CD4-positive, alpha-beta T cell treated with Interleukin-4 for 1 hour (primary cell): ENCODE data around the gene F8.
"Not testable (repeated sequence)": the region's sequence is repeated elsewhere in the genome, so short reads cannot be mapped to it uniquely, and the experiment has no call there.

Source experiments
- DNase-seq, 2 donors: peaks; one replicate each; pipeline ENCODE4 v3.0.0-alpha.2; 2020 to 2022

The F8 gene

GRCh38 chrX:155028877-155029291, 6.4 kb upstream of the F8 start:
- DNase-seq, result no peak

GRCh38 chrX:155028129-155028528, 5.6 kb upstream of the F8 start:
- DNase-seq, result no peak

GRCh38 chrX:155027509-155028066, 5.1 kb upstream of the F8 start:
- DNase-seq, result peak in 1 of 2 donors; percentile 35

- DNase-seq, result peak; percentile 96 to 98
Measured at GRCh38 chrX:155026727-155027508, 4.4 kb upstream of the F8 start, which contains the start of gene FUNDC2. TSS of gene FUNDC2 (plus strand) at chrX:155026844. CDS start at chrX:155026939, 95 bp downstream.

- DNase-seq, result no peak
Measured at GRCh38 chrX:155026420-155026726, 3.9 kb upstream of the F8 start.

GRCh38 chrX:155023907-155024833, 1.6 kb upstream of the F8 start:
- no peak for DNase-seq

- no peak for DNase-seq
Measured at GRCh38 chrX:155020591-155020990, 1.9 kb downstream of the F8 start.

- DNase-seq, result no peak
Measured at GRCh38 chrX:155009994-155010472, 12.5 kb downstream of the F8 start.

GRCh38 chrX:155008578-155008977, 13.9 kb downstream of the F8 start:
- DNase-seq, result not testable (repeated sequence)

- not testable (repeated sequence) for DNase-seq
Measured at GRCh38 chrX:155006913-155007671, 15.4 kb downstream of the F8 start.

- not testable (repeated sequence) for DNase-seq
Measured at GRCh38 chrX:155006379-155006778, 16.1 kb downstream of the F8 start.

- no peak for DNase-seq
Measured at GRCh38 chrX:155005190-155005589, 17.3 kb downstream of the F8 start.

GRCh38 chrX:155001873-155002272, 20.6 kb downstream of the F8 start:
- DNase-seq, result no peak

GRCh38 chrX:155000841-155001240, 21.7 kb downstream of the F8 start:
- no peak for DNase-seq

- no peak for DNase-seq
Measured at GRCh38 chrX:154998204-154998880, 24.2 kb downstream of the F8 start.

- DNase-seq, result no peak
Measured at GRCh38 chrX:154991476-154991875, 31.0 kb downstream of the F8 start.

- DNase-seq, result no peak
Measured at GRCh38 chrX:154991039-154991438, 31.5 kb downstream of the F8 start.

- no peak for DNase-seq
Measured at GRCh38 chrX:154990496-154990895, 32.0 kb downstream of the F8 start.

GRCh38 chrX:154988719-154989118, 33.8 kb downstream of the F8 start:
- no peak for DNase-seq

GRCh38 chrX:154987940-154988339, 34.6 kb downstream of the F8 start:
- no peak for DNase-seq

GRCh38 chrX:154986826-154987575, 35.5 kb downstream of the F8 start:
- peak in 1 of 2 donors; percentile 13 for DNase-seq

GRCh38 chrX:154981116-154981411, 41.5 kb downstream of the F8 start:
- DNase-seq, result no peak
